Astrocyte of the cerebellum (primary cell): ENCODE data around the gene RHEB.

Experiments
- DNase-seq: peaks from one replicate; pipeline ENCODE4 v3.0.0-alpha.2; 2011; ENCODE audit warnings: low read depth
- H3K4me3 ChIP-seq: 2 replicates; pipeline ENCODE4 v1.5.1; 2011; ENCODE audit warnings: mild to moderate bottlenecking, low read depth, low read length, moderate library complexity
- CTCF ChIP-seq: IDR thresholded peaks from 2 replicates; pipeline ENCODE4 v1.5.1; 2012; ENCODE audit warnings: low read length, low read depth, moderate library complexity, mild to moderate bottlenecking; ENCODE audit errors: missing control alignments
- in situ Hi-C: cut with HindIII; loops from 2 replicates; pipeline ENCODE4 v1.10.0; 2017; ENCODE audit warnings: low sequenced_read_pairs

The RHEB gene

DNA sequence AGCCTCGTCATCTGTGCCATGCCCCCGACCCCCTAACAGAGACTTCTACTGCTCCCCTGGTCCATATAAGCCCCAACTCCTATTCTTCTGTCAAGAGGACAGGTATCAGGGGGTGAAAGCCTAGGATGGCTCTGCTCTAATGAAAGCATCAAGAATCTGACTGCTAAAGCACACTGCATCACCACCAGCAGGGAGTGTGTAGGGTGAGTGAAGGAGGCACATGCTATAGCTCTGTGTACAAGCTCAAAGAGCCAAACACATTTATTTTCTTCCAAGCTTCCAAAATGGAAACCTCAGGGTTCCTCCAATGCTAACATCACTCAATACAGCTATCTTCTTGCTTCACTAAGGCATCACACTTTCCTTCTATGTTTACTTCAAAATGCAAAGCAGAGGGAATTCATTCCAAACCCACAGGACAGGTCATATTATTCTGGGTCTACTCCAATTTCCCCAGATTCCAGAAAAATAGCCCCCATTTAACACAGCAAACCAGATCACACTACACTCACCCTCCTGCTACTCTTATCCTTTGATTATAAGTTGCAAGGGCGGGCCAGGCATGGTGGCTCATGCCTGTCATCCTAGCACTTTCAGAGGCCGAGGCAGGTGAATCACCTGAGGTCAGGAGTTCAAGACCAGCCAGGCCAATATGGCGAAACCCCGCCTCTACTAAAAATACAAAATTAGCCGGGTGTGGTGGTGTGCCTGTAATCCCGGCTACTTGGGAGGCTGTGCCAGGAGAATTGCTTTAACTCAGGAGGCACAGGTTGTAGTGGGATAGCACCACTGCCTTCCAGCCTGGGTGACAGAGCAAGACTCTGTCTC lies 36.6 kb downstream of the RHEB start:
- DNase-seq = no peak
- in situ Hi-C loops = no loop called here
- no peak for TF ChIP-seq CTCF
- no peak overlapping the region for H3K4me3 ChIP-seq

DNA sequence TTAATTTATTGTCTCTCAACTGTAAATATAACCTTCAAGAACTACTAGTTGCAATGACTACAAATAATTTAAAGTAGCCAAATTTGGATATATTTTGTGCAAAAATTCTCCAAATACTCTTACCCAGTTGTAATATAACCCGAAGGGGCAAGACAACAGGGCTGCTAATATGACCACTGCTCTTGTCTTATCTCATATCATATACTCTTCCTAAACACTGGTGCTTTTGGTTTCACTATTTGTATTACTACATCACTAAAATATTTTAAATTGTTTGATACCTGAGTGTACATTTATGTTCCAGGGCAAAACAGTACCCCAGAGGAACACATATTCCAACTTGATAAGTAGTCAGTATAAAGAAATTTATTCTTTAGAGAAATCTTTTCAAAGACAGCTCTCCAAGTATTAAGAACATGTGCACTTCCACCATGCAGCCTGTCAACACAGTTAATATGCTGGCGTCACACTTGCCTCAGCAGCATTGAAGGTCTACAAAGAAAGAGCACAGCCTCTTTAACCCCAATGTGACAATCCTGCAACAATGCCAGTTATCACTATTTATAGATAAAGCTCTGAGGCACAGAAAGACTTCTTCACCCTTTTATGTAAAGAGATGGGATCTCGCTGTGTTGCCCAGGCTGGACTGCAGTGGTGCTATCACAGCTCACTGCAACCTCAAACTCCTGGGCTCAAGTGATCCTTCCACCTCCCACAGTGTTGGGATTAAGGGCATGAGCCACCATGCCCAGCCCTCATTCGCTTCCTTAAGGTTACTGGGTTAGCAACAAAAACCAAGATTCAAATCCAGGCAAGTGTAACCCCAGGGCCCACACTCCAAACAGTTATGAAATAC lies 37.8 kb downstream of the RHEB start:
- in situ Hi-C loops = no loop called here
- H3K4me3 ChIP-seq = no peak overlapping the region
- DNase-seq = no peak
- no peak for TF ChIP-seq CTCF

GRCh38 chr7:151477867-151478266 lies 41.8 kb downstream of the RHEB start:
- no peak overlapping the region for H3K4me3 ChIP-seq
- in situ Hi-C loops = no loop called here
- TF ChIP-seq CTCF = no peak
- DNase-seq = no peak

GRCh38 chr7:151472644-151473380 lies 46.9 kb downstream of the RHEB start:
- TF ChIP-seq CTCF = no peak
- no peak for DNase-seq
- no peak overlapping the region for H3K4me3 ChIP-seq
- in situ Hi-C loops = no loop called here

- H3K4me3 ChIP-seq = no peak overlapping the region
- DNase-seq = peak; percentile 39
- in situ Hi-C loops = no loop called here
- no peak for TF ChIP-seq CTCF
Observed at GRCh38 chr7:151470711-151471110, 49.0 kb downstream of the RHEB start.

DNA sequence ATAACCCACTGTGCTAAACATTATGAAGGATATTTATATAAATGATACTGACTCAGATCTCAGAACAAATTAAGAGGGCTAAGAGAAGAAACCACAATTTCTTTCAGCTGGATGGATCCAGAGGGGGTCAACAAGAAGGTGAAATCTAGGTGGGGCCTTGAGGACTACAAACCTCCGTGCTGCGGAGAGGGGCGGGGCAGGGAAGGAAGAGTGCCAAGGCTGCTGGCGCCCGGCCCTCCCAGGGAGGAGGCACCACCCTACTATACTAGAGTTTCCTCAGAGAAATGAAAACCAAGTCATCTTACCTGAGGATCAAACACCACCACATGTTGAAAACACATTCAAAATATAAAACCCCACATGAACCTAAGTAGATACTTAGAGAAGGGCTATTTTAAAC lies 50.4 kb downstream of the RHEB start:
- TF ChIP-seq CTCF = no peak
- H3K4me3 ChIP-seq = no peak overlapping the region
- no peak for DNase-seq
- in situ Hi-C loops = no loop called here
